GM08714 (cell line): Measurements from ENCODE around the gene GABBR1.

Source experiments
- H3K4me3 ChIP-seq: fragments of 200-500 bp; sonication (Bioruptor generic); 2 replicates; pipeline ENCODE4 v1.5.1; 2014; ENCODE audit warnings: mild to moderate bottlenecking, low read length, inconsistent platforms
- ZNF274 ChIP-seq: IDR thresholded peaks from 2 replicates; pipeline ENCODE4 v1.6.1; 2012; ENCODE audit warnings: mild to moderate bottlenecking, low read depth, low read length

Gene GABBR1

DNA sequence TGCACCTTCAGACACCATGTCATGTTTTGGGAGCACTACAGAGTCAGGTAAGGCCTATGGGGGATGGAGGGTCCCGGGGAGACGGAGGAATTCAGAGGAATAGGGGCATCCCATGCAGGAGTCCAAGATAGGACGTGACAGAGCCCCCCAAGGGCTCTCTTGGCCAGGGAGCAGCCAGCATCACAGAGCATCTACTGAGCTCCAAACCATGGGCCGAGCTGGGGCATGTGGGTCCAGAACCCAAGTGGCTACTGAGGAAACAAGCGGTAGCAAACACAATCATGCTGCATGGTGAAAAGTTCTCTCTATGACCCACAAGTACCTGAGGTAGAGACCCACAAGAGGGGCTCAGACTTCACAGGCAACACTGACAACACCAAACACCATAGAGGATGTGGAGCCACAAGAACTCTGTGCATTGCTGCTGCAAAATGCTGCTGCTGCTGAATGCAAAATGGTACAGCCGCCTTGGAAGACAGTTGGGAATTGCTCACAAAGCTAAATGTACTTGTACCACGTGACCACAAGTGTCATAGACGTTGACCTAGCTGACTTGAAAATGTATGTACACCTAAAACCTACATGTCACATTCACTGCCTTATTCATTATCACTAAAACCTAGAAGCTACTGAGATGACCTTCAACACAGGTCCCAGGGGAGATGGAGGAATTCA is 111.8 kb downstream of the GABBR1 start:
- TF ChIP-seq ZNF274: no peak
- H3K4me3 ChIP-seq: no peak overlapping the region

DNA sequence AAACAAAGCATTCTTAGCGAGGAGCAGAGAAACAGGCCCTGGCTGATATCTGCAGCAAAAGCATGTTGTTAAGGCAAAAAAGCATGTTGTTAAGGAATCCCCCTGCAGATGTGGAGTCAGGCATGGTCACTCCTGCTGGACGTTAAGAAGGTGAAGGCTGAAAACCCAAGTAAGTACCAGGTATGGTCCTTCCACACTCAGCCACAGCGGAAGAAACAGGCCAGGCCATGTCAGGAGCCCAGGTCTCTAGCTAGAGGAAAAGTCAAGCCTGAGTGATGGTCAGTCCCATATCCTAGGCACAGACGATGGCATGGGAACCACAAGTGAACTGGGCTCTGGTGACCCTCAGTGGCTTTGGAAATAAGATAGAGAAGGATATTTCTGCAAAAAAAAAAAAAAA is 112.8 kb downstream of the GABBR1 start:
- no peak overlapping the region for H3K4me3 ChIP-seq
- TF ChIP-seq ZNF274: no peak

DNA sequence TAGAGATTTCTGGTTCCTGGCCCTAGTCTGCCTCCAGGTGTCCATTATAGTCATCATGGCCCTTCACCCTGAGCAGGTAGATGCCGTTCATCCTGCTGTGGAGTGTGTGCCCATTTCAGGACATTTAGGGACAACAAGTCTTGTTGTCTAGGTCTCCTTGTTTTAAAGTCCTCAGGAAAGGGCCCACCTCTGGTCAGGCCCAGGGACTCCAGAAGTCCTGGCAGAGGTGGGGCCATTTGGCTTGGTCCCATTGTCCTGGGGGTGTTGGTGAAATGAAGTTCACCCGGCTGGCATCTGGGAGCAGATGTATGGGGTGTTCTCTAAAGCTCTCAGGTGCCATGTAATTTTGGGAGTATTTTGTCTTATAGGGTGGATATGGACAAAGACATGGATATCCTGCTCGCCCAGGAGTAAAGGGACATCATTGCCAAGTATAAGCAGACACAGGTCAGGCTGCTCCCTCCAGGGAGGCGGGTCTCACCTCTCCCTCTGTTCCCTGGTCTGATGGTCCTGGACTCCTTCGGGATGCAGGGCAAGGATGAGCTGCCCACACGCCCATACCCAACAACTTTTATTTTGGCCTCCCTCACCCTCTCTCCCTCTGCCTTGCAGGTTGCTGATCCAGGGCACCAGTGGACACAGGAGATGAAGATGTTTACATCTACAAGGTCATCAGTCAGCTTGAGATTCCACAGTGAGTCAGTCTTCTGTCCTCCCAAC is 113.5 kb downstream of the GABBR1 start:
- TF ChIP-seq ZNF274: no peak
- no peak overlapping the region for H3K4me3 ChIP-seq

DNA sequence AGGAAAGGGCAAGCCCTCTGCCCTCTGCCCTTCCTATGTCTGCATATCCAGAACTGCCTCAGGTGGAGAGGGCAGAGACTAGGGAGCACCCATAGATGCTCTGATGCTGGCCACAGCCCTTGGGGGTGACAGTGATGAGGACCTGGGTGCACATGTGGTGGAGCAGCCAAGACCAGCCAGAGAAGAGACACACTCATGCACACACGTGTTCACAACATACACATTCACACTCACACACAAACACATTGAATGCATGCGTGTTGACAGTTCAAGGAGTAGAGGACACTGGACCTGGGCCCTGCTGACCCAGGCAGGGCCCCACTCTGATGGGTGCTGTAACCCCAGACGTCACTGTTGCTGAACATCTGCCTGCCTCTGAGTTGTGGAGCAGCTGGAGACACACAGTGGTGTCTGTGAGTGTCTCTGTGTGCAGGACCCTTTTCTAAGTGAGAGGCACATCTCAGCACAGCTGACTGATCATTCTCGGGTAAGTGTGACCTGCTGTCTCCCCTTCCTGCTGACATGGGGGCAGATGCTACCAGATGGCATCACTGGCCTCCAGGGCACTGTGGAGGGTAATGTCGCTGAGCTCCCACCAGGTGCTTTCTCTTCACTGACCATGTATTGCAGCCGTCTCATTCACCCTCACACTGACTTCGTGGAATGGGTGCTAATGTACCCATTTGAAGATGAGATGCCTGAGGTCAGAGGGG is 115.1 kb downstream of the GABBR1 start:
- no peak for TF ChIP-seq ZNF274
- H3K4me3 ChIP-seq: no peak overlapping the region

DNA sequence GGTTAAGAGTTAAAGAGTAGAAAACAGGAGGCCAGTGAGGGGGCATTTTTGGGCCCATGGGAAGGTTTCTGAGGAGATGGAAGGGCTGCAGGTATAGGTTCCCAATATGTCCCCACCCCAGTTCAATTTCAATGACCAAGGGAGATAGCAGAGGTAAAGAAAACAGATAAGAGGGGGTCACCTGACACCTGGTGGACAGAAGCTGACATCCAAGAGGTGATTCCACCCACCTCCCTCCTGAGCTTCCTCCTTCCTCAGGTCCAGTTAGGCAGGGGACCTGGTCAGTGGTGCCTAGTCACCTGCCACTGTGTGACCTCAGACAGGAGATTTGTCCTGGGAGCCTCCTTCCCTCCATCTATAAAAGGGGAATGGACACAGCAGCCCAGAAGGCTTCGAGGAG is 115.7 kb downstream of the GABBR1 start:
- no peak for TF ChIP-seq ZNF274
- no peak overlapping the region for H3K4me3 ChIP-seq

DNA sequence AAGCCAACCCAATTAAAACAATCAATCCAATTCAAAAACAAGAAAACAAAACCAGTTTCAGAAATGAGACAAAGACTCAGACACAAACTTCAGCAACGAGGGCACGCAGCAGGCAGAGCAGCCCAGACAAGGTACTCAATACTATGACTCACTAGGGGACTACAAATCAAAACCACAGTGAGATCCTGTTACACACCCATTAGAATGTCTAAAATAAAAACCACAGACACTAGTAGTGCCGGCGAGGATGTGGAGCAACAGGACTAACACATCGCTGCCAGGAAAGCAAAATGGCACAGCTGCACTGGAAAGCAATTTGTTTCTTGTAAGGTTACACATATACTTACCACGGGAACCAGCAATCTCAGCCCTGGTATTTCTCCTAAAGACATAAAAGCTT is 116.9 kb downstream of the GABBR1 start:
- TF ChIP-seq ZNF274: no peak

DNA sequence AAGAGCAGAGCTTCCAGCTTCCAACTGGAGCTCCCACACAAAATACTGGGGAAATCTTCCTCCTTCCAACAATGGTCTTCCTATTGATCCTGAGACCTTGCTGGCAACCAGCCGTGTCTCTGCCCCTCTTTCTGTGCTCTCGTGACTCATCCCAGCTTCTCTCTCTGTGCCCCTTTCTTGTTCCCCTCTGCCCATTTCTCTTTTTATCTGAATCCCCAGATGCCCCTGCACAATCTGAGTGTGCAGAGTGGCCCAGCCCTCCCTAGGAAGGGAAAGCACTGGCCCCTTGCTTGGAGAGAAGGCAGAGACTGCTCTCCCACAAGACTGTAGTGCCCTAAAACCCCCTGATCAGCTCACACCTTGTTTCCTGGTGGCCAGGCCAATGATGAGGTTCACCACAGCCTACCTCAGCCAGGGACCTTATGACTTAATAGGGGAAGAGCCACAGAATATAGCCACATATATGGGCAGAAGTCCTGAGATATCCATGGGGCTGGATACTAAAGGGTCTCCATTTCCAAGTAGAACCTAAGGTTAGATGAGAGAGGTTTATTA is 122.2 kb downstream of the GABBR1 start:
- H3K4me3 ChIP-seq: no peak overlapping the region
- TF ChIP-seq ZNF274: no peak

More for the DNA sequence above, 116.9 kb downstream of the GABBR1 start:
- H3K4me3 ChIP-seq: no peak overlapping the region

DNA sequence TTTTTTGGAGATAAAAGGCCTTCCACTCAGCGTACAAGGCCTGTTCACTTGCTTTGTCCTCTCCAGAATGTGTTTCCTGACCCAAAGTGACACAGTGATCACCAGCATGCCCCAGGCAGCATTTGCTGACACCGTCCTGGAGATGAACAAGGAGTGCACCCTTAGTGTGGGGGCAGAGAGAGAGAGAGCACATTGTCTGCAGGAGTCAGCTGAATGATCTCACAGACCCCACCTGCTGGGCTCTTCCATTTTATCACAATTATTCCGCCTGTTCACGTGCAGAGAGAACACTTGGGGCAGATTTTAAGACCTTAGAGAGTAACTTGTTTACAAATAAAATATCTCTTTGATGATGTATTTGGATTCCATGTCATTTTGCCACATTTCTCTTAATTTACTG is 122.8 kb downstream of the GABBR1 start:
- no peak for TF ChIP-seq ZNF274
- H3K4me3 ChIP-seq: no peak overlapping the region
